ENCODE measurements around the gene MFNG.
A peak's percentile ranks its signal among the peaks of the same experiment; 100 is the strongest.

Gene MFNG

DNA sequence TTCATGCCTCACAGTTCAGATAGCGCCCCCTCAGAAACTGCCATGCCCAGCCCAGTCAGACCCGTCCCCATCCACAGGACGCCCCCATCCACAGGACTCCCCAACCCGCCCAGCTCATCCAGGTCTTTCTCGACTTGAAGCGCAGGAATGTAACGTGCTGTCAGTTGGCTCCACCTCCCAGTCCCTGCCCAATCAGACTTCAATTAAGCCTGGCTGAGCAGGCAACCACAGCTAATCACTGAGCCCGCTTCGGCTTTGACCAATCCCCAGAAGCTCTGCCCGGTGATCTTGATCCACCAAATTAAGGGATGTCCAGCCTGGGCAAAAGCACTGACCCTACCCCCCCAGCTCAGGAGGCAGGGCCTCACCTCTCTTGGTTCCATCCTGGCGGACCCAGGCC lies 10.5 kb upstream of the MFNG start:
- no peaks in the 10 kb centered on the region for H3K79me2 ChIP-seq (ENCODE audit: control insufficient read depth, low read length)
- no peaks in the 10 kb centered on the region for H3K9me2 ChIP-seq (replicated peaks; ENCODE audit: control insufficient read depth, low read length)
- no peaks in the 10 kb centered on the region; the same call in 1 of the 2 replicates for H3F3A ChIP-seq (ENCODE audit: control insufficient read depth, insufficient read depth)
- no peak overlapping the region for H3K4me2 ChIP-seq (ENCODE audit: low read length)
- TF ChIP-seq EZH2phosphoT487 (IDR thresholded peaks at IDR 0.05; ENCODE audit: borderline replicate concordance, low read length) = no peak
- TF ChIP-seq, protein P1, sequence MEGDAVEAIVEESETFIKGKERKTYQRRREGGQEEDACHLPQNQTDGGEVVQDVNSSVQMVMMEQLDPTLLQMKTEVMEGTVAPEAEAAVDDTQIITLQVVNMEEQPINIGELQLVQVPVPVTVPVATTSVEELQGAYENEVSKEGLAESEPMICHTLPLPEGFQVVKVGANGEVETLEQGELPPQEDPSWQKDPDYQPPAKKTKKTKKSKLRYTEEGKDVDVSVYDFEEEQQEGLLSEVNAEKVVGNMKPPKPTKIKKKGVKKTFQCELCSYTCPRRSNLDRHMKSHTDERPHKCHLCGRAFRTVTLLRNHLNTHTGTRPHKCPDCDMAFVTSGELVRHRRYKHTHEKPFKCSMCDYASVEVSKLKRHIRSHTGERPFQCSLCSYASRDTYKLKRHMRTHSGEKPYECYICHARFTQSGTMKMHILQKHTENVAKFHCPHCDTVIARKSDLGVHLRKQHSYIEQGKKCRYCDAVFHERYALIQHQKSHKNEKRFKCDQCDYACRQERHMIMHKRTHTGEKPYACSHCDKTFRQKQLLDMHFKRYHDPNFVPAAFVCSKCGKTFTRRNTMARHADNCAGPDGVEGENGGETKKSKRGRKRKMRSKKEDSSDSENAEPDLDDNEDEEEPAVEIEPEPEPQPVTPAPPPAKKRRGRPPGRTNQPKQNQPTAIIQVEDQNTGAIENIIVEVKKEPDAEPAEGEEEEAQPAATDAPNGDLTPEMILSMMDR (IDR thresholded peaks at IDR 0.05; ENCODE audit: low read depth, low read length, poor library complexity, severe bottlenecking) = no peak
- no peaks in the 10 kb centered on the region for H3K9me3 ChIP-seq (ENCODE audit: control insufficient read depth, insufficient read depth, low read length)
- H3K4me3 ChIP-seq (ENCODE audit: low read length) = no peak overlapping the region
- H3K4me1 ChIP-seq (ENCODE audit: control insufficient read depth, low read length) = peaks cover 43% of the 10 kb centered on the region
- no peak overlapping the region for H3K27ac ChIP-seq (ENCODE audit: low read depth, low read length)
- peaks cover 10% of the 10 kb centered on the region; the same call in 1 of the 2 replicates for H3K27me3 ChIP-seq (ENCODE audit: control insufficient read depth, low read length)
- H4K20me1 ChIP-seq (ENCODE audit: control insufficient read depth, insufficient read depth, low read depth, low read length) = no peaks in the 10 kb centered on the region
- H3K36me3 ChIP-seq (ENCODE audit: control insufficient read depth, low read length) = no peaks in the 10 kb centered on the region

GRCh38 chr22:37493979-37494378 lies 7.8 kb upstream of the MFNG start:
- no peak for TF ChIP-seq EZH2phosphoT487 (IDR thresholded peaks at IDR 0.05; ENCODE audit: borderline replicate concordance, low read length)
- TF ChIP-seq, protein P1 (IDR thresholded peaks at IDR 0.05; ENCODE audit: low read depth, low read length, poor library complexity, severe bottlenecking) = no peak
- Histone ChIP-seq H3K27me3 (ENCODE audit: control insufficient read depth, low read length) (no peaks in the 10 kb centered on the region), H3K79me2 (ENCODE audit: control insufficient read depth, low read length) (no peaks in the 10 kb centered on the region), H3K4me2 (ENCODE audit: low read length) (peak overlapping the region; percentile 10; the same call in 1 of the 2 replicates), H3K4me3 (ENCODE audit: low read length) (no peak overlapping the region), H4K20me1 (ENCODE audit: control insufficient read depth, insufficient read depth, low read depth, low read length) (no peaks in the 10 kb centered on the region), H3K9me3 (ENCODE audit: control insufficient read depth, insufficient read depth, low read length) (no peaks in the 10 kb centered on the region), H3K4me1 (ENCODE audit: control insufficient read depth, low read length) (peaks cover 45% of the 10 kb centered on the region), H3K36me3 (ENCODE audit: control insufficient read depth, low read length) (no peaks in the 10 kb centered on the region), H3K9me2 (replicated peaks; ENCODE audit: control insufficient read depth, low read length) (no peaks in the 10 kb centered on the region), H3F3A (ENCODE audit: control insufficient read depth, insufficient read depth) (no peaks in the 10 kb centered on the region; the same call in 1 of the 2 replicates), H3K27ac (ENCODE audit: low read depth, low read length) (no peak overlapping the region)

- Histone ChIP-seq H3K9me3 (ENCODE audit: control insufficient read depth, insufficient read depth, low read length) (no peaks in the 10 kb centered on the region), H3K79me2 (ENCODE audit: control insufficient read depth, low read length) (no peaks in the 10 kb centered on the region), H3K27ac (ENCODE audit: low read depth, low read length) (0 out of 2 replicates have a peak overlapping the region, but pooled peaks have one; percentile 3), H3K27me3 (ENCODE audit: control insufficient read depth, low read length) (no peaks in the 10 kb centered on the region), H4K20me1 (ENCODE audit: control insufficient read depth, insufficient read depth, low read depth, low read length) (no peaks in the 10 kb centered on the region), H3K4me3 (ENCODE audit: low read length) (0 out of 2 replicates have a peak overlapping the region, but pooled peaks have one; percentile 6), H3K4me1 (ENCODE audit: control insufficient read depth, low read length) (peaks cover 41% of the 10 kb centered on the region), H3K9me2 (replicated peaks; ENCODE audit: control insufficient read depth, low read length) (no peaks in the 10 kb centered on the region), H3K4me2 (ENCODE audit: low read length) (peak overlapping the region; percentile 10), H3K36me3 (ENCODE audit: control insufficient read depth, low read length) (no peaks in the 10 kb centered on the region), H3F3A (ENCODE audit: control insufficient read depth, insufficient read depth) (no peaks in the 10 kb centered on the region; the same call in 1 of the 2 replicates)
- no peak for TF ChIP-seq EZH2phosphoT487 (IDR thresholded peaks at IDR 0.05; ENCODE audit: borderline replicate concordance, low read length)
- TF ChIP-seq, protein P1 (IDR thresholded peaks at IDR 0.05; ENCODE audit: low read depth, low read length, poor library complexity, severe bottlenecking) = peak; percentile 88
These were observed 6.5 kb upstream of the MFNG start for GRCh38 chr22:37492428-37493344.

All from DOHH2 (cell line).